ENCODE data around the gene MAP3K2.

MAP3K2 gene

DNA sequence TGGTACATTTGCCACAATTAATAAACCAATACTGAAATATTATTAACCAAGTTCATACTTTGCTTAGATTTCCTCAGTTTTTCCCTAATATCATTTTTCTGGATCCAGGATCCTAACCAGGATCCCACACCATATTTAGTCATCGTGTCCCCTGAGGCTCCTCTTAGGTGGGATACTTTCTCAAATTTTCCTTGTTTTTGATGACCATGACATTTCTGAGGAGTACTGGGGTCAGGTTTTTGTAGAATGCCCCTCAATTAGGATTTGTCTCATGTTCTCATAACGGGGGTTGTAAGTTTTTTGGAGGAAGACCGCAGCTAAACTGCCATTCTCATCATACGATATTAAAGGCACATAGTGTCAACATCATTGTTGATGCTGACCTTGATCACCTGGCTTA is 78.3 kb downstream of the MAP3K2 start:
- Histone ChIP-seq H3K9me3 (no peaks in the 10 kb centered on the region), H3K9ac (no peak overlapping the region), H3K4me2 (no peak overlapping the region), H3K27me3 (no peaks in the 10 kb centered on the region), H3K4me3 (no peak overlapping the region), H3K4me1 (no peaks in the 10 kb centered on the region; the same call in 1 of the 2 replicates), H3K27ac (no peak overlapping the region), H4K20me1 (no peaks in the 10 kb centered on the region), H3K36me3 (peaks cover 85% of the 10 kb centered on the region)
- TF ChIP-seq Cebpa-rat (IDR thresholded peaks at IDR 0.05): no peak

DNA sequence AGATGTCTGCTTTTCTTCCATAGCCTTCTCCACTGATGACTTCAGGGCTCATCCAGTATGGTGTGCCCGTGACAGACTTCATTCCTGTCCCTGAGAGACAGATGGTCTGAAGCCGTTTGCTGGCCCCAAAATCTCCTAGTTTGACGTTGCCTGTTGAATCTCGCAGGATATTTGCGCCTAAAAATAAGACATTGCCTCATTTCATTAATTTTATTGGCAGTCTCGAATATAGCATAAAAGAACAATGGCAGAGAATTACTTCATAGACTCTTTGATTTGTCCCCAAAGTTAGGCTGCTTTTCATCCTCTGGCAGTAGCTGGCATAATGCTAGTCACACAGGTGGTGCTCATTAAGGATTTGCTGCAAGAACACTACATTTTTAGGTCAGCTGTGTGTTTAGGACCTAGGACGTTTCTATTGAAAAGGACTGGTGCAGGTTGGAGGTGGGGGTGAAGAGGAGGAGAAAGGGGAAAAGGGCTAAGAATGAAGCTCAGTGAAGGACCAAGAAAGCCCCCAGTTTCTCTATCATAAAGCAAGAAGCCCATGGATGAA is 79.1 kb downstream of the MAP3K2 start:
- no peak for TF ChIP-seq Cebpa-rat (IDR thresholded peaks at IDR 0.05)
- Histone ChIP-seq H3K27ac (no peak overlapping the region), H4K20me1 (no peaks in the 10 kb centered on the region), H3K36me3 (peaks cover 77% of the 10 kb centered on the region), H3K4me3 (no peak overlapping the region), H3K27me3 (no peaks in the 10 kb centered on the region), H3K9me3 (no peaks in the 10 kb centered on the region), H3K4me1 (no peaks in the 10 kb centered on the region; the same call in 1 of the 2 replicates), H3K9ac (no peak overlapping the region), H3K4me2 (no peak overlapping the region)

DNA sequence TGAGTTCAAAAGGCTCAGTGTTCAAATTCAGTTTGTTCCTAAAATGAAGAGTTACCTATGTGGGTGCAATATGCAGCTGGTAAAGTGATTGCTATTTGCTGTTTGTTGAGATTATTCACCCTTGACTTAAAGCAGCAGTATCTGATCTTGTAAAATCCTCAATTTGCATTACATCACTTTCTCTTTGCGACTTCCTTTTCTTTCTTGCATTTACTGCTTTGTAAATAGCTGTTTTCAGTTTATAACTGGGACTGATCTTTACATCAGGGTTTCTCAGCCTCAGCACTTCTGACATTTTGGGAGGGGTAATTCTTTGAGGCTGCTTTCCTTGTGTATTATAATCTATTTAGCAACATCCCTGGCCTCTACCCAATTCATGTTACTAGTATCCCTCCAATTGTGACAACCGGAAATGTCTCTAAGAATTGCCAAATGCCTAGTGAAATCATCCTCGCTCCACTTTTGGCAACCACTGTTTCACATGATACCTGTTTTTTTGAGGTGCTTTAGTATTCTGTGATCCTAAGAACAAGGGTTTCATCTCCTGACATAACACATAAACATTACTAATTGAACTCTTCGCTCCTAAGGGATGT is 81.7 kb downstream of the MAP3K2 start:
- Histone ChIP-seq H3K27ac (no peak overlapping the region), H4K20me1 (no peaks in the 10 kb centered on the region), H3K9me3 (no peaks in the 10 kb centered on the region), H3K27me3 (no peaks in the 10 kb centered on the region), H3K9ac (no peak overlapping the region), H3K36me3 (peaks cover 51% of the 10 kb centered on the region), H3K4me2 (no peak overlapping the region), H3K4me1 (no peaks in the 10 kb centered on the region), H3K4me3 (no peak overlapping the region)
- TF ChIP-seq Cebpa-rat (IDR thresholded peaks at IDR 0.05): no peak

DNA sequence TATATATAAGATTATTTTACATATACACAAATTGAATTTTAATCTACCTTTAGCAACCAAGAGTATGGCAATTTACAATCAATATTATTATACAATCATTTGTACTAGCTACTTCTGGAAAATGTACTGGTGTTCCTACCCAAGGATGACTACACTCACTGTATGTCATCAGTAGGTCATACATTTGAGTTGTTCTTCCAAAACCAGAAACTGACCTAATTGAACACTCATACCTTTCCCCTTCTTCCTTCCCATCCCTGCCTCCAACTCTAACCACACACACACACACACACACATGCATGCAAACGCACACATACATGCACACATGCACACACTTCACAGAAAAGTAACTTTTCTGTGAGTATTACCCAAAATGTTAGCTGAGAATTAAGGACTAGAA is 85.6 kb downstream of the MAP3K2 start:
- H3K9me3 ChIP-seq: no peaks in the 10 kb centered on the region
- no peak for TF ChIP-seq Cebpa-rat (IDR thresholded peaks at IDR 0.05)
- no peak overlapping the region for H3K4me3 ChIP-seq
- no peak overlapping the region for H3K9ac ChIP-seq
- no peaks in the 10 kb centered on the region for H3K27me3 ChIP-seq
- H3K4me1 ChIP-seq: no peaks in the 10 kb centered on the region
- peaks cover 20% of the 10 kb centered on the region for H3K36me3 ChIP-seq
- no peak overlapping the region for H3K27ac ChIP-seq
- H4K20me1 ChIP-seq: no peaks in the 10 kb centered on the region
- H3K4me2 ChIP-seq: no peak overlapping the region

DNA sequence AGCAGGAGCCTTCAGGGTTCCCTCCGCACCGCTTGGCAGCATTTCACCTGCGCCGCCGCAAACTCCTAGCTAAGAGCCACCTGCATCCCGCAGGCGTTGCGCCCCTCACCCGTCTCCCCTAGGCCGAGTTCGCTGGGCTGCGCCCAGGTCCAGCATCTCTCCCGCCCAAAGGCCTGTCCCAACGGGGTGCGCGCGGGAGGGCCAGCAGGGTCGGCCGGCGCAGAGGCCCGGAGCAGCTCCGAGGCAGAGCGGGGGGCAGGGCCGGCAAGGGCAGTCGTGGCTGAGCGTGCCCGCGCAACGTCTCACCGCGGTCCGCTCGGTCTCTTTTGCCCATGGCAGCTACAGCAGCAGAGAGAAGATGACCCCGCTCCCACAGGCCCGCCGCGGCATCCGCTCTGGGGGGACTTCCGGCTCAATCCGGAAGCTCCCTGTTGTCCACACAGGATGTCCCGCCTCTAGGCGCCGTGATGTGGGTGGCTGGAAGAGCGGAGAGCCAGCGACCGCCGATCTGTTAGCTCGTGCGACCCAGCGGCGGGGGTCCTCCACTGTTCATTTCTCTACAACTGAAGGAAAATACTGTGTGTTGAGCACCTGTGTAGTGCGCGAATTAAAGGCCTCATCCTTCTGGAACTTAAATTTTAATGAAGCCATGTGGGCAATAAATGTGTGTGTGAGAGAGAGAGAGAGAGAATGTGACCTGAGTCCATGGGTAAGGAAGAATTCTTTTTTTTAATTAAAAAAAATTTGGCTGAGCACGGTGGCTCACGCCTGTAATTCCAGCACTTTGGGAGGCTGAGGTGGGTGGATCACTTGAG is 93.8 kb downstream of the MAP3K2 start, which contains the start of gene ERCC3:
Gene ERCC3, minus strand, starts transcription at position 397 of the 815 bp plus-strand sequence. Its CDS starts 63 bp downstream, at position 334.
- H3K4me3 ChIP-seq: peak within 1 kb of the TSS; percentile 83

DNA sequence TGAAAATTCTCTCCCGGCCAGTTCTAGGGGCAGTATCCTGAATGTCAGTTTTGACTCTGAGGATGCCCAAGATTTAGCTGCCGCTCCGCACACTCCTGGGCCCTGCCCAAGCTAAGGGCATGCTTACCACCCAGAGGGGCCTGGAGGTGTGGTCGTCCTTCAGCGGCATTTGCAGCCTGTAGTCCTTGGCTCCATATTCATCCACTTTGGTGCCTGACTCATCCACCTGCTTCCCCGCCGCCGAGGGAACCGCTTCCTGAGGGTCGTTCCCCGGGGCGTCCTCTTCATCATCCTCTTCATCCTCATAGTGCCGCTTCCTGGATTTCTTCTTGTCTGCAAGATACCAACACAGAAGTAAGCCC is 94.4 kb downstream of the MAP3K2 start:
- Histone ChIP-seq H3K4me2 (peak overlapping the region; percentile 94), H3K27ac (peak overlapping the region; percentile 85), H3K27me3 (no peaks in the 10 kb centered on the region), H3K4me3 (peak overlapping the region; percentile 83), H4K20me1 (0 out of 2 replicates have a peak, but pooled peaks cover 8% of the 10 kb centered on the region), H3K9me3 (no peaks in the 10 kb centered on the region), H3K4me1 (peaks cover 21% of the 10 kb centered on the region), H3K36me3 (peaks cover 45% of the 10 kb centered on the region), H3K9ac (peak overlapping the region; percentile 89)
- TF ChIP-seq Cebpa-rat (IDR thresholded peaks at IDR 0.05): no peak

More for the DNA sequence above, 93.8 kb downstream of the MAP3K2 start, which contains the start of gene ERCC3:
- no peak for TF ChIP-seq Cebpa-rat (IDR thresholded peaks at IDR 0.05)
- no peaks in the 10 kb centered on the region for H3K9me3 ChIP-seq
- H3K36me3 ChIP-seq: peaks cover 39% of the 10 kb centered on the region
- H3K4me2 ChIP-seq: peak within 1 kb of the TSS; percentile 94
- H3K27ac ChIP-seq: peak within 1 kb of the TSS; percentile 85
- H3K4me1 ChIP-seq: peaks cover 21% of the 10 kb centered on the region
- peak within 1 kb of the TSS; percentile 89 for H3K9ac ChIP-seq
- 0 out of 2 replicates have a peak, but pooled peaks cover 8% of the 10 kb centered on the region for H4K20me1 ChIP-seq
- H3K27me3 ChIP-seq: no peaks in the 10 kb centered on the region

DNA sequence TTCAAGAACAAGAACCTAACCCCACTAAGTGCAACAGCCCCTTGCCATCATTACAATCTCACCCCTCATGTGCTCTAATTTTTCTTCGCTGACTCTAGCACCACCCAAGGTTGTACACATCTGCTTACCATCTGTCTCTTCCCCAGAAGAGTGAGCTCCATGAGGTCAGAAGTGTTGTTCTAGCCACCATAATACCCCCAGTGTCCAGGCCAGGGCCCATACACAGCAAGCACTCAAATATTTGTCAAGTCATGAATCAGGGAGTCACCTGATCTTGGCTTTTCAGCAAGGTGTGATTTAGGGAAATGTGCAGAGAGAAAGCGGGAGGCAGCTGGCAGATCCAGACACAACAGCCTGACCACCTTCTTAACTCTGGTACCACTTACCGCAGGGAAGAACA is 99.5 kb downstream of the MAP3K2 start:
- peaks cover 96% of the 10 kb centered on the region for H3K36me3 ChIP-seq
- H3K4me1 ChIP-seq: peaks cover 9% of the 10 kb centered on the region
- 0 out of 2 replicates have a peak, but pooled peaks cover 8% of the 10 kb centered on the region for H4K20me1 ChIP-seq
- TF ChIP-seq Cebpa-rat (IDR thresholded peaks at IDR 0.05): no peak
- no peak overlapping the region for H3K4me2 ChIP-seq
- H3K27me3 ChIP-seq: no peaks in the 10 kb centered on the region
- H3K9me3 ChIP-seq: peaks cover 24% of the 10 kb centered on the region
- H3K27ac ChIP-seq: no peak overlapping the region
- no peak overlapping the region for H3K9ac ChIP-seq
- H3K4me3 ChIP-seq: no peak overlapping the region

DNA sequence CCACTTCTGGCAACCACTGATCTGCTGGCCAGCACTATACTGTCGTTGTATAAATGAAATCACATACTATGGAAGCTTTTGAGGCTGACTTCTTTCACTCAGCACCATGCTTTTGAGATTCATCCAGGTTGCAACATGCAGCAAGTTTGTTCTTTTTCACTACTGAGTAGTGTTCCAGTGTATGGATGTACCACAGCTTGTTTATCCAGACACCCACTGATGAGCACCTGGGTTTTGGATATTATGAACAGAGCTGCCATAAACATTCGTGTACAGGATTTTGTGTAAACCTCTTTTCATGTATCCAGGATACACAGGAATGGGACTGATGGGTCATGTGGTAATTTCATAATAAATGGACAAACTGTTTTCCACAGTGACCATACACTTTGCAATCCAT is 104.5 kb downstream of the MAP3K2 start:
- Histone ChIP-seq H3K4me3 (no peak overlapping the region), H3K27me3 (no peaks in the 10 kb centered on the region), H4K20me1 (peaks cover 38% of the 10 kb centered on the region), H3K4me2 (no peak overlapping the region), H3K4me1 (no peaks in the 10 kb centered on the region), H3K27ac (no peak overlapping the region), H3K36me3 (peaks cover 100% of the 10 kb centered on the region), H3K9me3 (peaks cover 26% of the 10 kb centered on the region), H3K9ac (no peak overlapping the region)
- no peak for TF ChIP-seq Cebpa-rat (IDR thresholded peaks at IDR 0.05)

DNA sequence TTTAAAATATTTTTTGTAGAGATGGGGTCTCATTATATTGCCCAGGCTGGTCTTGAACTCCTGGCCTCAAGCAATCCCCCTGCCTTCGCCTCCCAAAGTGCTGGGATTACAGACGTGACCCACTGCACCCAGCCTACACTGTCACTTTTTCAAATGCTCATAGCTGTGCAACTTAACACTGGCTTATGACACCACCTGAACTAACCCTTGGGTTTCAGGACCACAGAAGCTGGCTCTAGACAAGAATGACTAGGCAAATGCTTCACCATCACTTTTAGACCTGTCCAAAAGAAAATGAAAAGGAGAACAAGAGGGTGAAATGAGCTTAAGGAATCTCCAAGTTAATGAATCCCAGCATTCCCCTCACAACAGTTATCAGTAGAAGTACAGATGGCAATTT is 107.1 kb downstream of the MAP3K2 start:
- Histone ChIP-seq H3K4me2 (no peak overlapping the region), H3K9ac (no peak overlapping the region), H3K4me3 (no peak overlapping the region), H3K4me1 (no peaks in the 10 kb centered on the region), H3K27ac (no peak overlapping the region), H3K36me3 (peaks cover 100% of the 10 kb centered on the region), H3K27me3 (no peaks in the 10 kb centered on the region), H3K9me3 (peaks cover 26% of the 10 kb centered on the region), H4K20me1 (peaks cover 56% of the 10 kb centered on the region)
- no peak for TF ChIP-seq Cebpa-rat (IDR thresholded peaks at IDR 0.05)

DNA sequence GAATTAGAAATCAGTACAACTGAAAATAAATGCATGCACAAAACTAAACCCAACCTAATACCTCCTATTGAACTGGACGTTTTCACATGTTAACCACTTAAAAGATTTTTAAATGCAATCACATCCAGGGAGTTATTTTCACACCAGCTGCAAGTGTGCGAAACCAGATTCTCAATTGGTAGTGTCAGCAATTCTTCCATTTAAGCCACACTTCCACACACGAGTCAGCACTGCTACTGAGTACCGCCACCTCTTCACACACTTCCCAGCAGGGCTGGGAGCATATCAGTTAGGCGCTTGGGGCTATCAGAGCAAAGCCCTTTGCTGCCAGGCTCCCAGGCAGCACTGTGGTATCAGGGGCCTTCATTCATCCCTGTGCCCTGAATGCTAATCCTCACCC is 108.0 kb downstream of the MAP3K2 start:
- Histone ChIP-seq H3K9me3 (peaks cover 17% of the 10 kb centered on the region), H3K27me3 (no peaks in the 10 kb centered on the region), H3K4me2 (no peak overlapping the region), H3K9ac (no peak overlapping the region), H3K4me1 (no peaks in the 10 kb centered on the region), H3K36me3 (peaks cover 100% of the 10 kb centered on the region), H4K20me1 (peaks cover 65% of the 10 kb centered on the region), H3K4me3 (no peak overlapping the region), H3K27ac (no peak overlapping the region)
- no peak for TF ChIP-seq Cebpa-rat (IDR thresholded peaks at IDR 0.05)

All from BLaER1 (cell line).